ENCODE results near the gene LAMA1. TPM values are rescaled to one million over a fixed set of nuclear protein-coding genes. Genes with fewer than 3 reads are reported as not detected.

Gene LAMA1
- total and polyA plus RNA-seq, 2 donors (not counting 3 experiments of a cell fraction or from before 2014, with no cell fraction given) = 0.04 TPM; not detected in 1

DNA sequence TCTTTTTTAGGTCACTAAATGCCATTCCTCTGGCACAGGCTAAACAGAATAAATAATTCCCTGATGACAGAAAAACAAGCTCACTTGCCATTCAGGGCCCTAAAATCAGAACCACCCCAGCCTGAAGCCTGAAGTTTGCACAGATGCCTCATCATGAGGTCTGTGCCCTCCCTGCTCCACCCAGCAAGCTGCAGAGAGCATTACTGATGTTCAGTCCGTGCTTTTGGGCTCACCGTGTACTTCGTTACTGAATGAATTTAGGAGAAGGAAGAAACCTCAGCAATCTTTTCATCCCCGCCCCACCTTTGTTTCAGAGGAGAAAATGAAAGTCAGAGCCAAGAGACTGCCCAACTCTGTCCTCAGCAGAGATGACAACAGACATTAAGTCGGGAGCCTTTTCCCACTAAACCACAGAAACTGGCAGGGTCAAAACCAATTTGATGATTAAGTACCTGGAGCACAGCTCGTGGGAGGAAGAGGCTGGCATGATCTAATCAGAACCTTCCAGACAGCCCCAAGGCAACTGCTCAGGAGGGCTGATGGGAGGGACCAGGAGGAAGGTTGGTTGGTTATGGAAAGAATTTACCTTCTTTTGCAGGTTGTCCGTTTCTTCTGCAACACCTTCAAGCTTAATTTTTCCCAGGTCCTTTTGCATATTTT lies 122.7 kb downstream of the LAMA1 start:
- no TSS peak for BruUV-seq (replicated peaks)
- no peak overlapping the region for H3K4me3 ChIP-seq (replicated peaks in 1 of 3; ENCODE audit: insufficient read depth in 1 of 3, low read depth in 1 of 3, low read length in 3 of 3)
- H3K4me1 ChIP-seq (ENCODE audit: control insufficient read depth, extremely low read depth, insufficient read depth, low read length) = no peaks in the 10 kb centered on the region
- H3K9me1 ChIP-seq (replicated peaks; ENCODE audit: control insufficient read depth, extremely low read depth, insufficient read depth, low read length) = no peaks in the 10 kb centered on the region
- ChIA-PET POLR2A (no interaction called here), CTCF (no interaction called here)
- FAIRE-seq (no peak), DNase-seq (ENCODE audit: low read depth, low spot score) (no peak)
- dilution Hi-C loops (cut with MboI; ENCODE audit: extremely low pct_ligation_motif_present, low sequenced_read_pairs) = no loop called here
- no peak overlapping the region for H3K4me2 ChIP-seq (ENCODE audit: insufficient read depth, low read length)
- no peaks in the 10 kb centered on the region for H4K20me1 ChIP-seq (replicated peaks; ENCODE audit: control insufficient read depth, extremely low read depth, insufficient read depth, low read length)
- H3K9me3 ChIP-seq (replicated peaks; ENCODE audit: control insufficient read depth, insufficient read depth, low read length) = no peaks in the 10 kb centered on the region
- H3K9ac ChIP-seq (replicated peaks; ENCODE audit: extremely low read depth, insufficient read depth, low read length) = no peak overlapping the region
- intact Hi-C loops (cut with micrococcal nuclease) = no loop called here
- H3K79me2 ChIP-seq (ENCODE audit: control insufficient read depth, insufficient read depth, low read length) = no peaks in the 10 kb centered on the region
- no peak overlapping the region for H3K27ac ChIP-seq (ENCODE audit: insufficient read depth, low read depth, low read length)
- H3K27me3 ChIP-seq (ENCODE audit: control insufficient read depth in 2 of 2, insufficient read depth in 2 of 2, low read length in 2 of 2) = no peaks in the 10 kb centered on the region
- TF ChIP-seq, protein P1, sequence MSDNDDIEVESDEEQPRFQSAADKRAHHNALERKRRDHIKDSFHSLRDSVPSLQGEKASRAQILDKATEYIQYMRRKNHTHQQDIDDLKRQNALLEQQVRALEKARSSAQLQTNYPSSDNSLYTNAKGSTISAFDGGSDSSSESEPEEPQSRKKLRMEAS (IDR thresholded peaks at IDR 0.05; ENCODE audit: insufficient read depth, insufficient read length) = no peak
- no peak for TF ChIP-seq POLR2AphosphoS5 (IDR thresholded peaks at IDR 0.05; ENCODE audit: insufficient read depth, low read depth, low read length)
- no peak for TF ChIP-seq FOS (IDR thresholded peaks at IDR 0.05; ENCODE audit: borderline replicate concordance, insufficient read depth, low read length)
- TF ChIP-seq MYC (IDR thresholded peaks at IDR 0.05; ENCODE audit: low read depth, low read length) = no peak
- TF ChIP-seq JUN (IDR thresholded peaks at IDR 0.05; ENCODE audit: borderline replicate concordance, insufficient read depth, insufficient read length, low read depth) = no peak
- TF ChIP-seq POLR2A (IDR thresholded peaks at IDR 0.05; ENCODE audit: low read depth, low read length) = no peak
- no peak for TF ChIP-seq GATA2 (IDR thresholded peaks at IDR 0.05; ENCODE audit: insufficient read depth, insufficient read length, low read depth, low read length)
- TF ChIP-seq EZH2 (IDR thresholded peaks at IDR 0.05; ENCODE audit: borderline replicate concordance, low read depth, low read length, severe bottlenecking) = no peak
- TF ChIP-seq, protein P2, sequence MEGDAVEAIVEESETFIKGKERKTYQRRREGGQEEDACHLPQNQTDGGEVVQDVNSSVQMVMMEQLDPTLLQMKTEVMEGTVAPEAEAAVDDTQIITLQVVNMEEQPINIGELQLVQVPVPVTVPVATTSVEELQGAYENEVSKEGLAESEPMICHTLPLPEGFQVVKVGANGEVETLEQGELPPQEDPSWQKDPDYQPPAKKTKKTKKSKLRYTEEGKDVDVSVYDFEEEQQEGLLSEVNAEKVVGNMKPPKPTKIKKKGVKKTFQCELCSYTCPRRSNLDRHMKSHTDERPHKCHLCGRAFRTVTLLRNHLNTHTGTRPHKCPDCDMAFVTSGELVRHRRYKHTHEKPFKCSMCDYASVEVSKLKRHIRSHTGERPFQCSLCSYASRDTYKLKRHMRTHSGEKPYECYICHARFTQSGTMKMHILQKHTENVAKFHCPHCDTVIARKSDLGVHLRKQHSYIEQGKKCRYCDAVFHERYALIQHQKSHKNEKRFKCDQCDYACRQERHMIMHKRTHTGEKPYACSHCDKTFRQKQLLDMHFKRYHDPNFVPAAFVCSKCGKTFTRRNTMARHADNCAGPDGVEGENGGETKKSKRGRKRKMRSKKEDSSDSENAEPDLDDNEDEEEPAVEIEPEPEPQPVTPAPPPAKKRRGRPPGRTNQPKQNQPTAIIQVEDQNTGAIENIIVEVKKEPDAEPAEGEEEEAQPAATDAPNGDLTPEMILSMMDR (IDR thresholded peaks at IDR 0.05; ENCODE audit: extremely low read depth in 1 of 2, insufficient read depth in 1 of 2, low read depth in 1 of 2, low read length in 2 of 2) = no peak
- no peak overlapping the region for H2AFZ ChIP-seq (ENCODE audit: low read depth, low read length)
- no peaks in the 10 kb centered on the region for H3K36me3 ChIP-seq (ENCODE audit: control insufficient read depth in 2 of 2, extremely low read depth in 1 of 2, insufficient read depth in 2 of 2, low read length in 2 of 2)

All from endothelial cell of umbilical vein (primary cell).